Panc1 (cell line): ENCODE results near the gene RGS18.

Experiments used
- POLR2AphosphoS5 ChIP-seq: IDR thresholded peaks from 2 replicates; pipeline ENCODE4 v1.6.1; 2012; ENCODE audit warnings: mild to moderate bottlenecking, low read depth, low read length, moderate library complexity
- SIN3A ChIP-seq: IDR thresholded peaks from 2 replicates; pipeline ENCODE4 v1.6.1; 2012; ENCODE audit warnings: low read depth, mild to moderate bottlenecking, low read length, moderate library complexity, borderline replicate concordance; ENCODE audit not compliant: insufficient read depth
- TF ChIP-seq, protein P1 (sequence below): fragments of 450-650 bp; IDR thresholded peaks from 2 replicates; pipeline ENCODE4 v1.5.1; 2017; ENCODE audit warnings: mild to moderate bottlenecking
- TF ChIP-seq, protein P2 (sequence below), 2 experiments: IDR thresholded peaks; 2 replicates each; pipeline ENCODE4 v1.6.1; 2011 to 2012; ENCODE audit warnings: low read depth in 2 of 2, control low read depth in 1 of 2, low read length in 1 of 2, mild to moderate bottlenecking in 1 of 2, moderate library complexity in 1 of 2; ENCODE audit not compliant: insufficient read depth in 1 of 2

DNA sequence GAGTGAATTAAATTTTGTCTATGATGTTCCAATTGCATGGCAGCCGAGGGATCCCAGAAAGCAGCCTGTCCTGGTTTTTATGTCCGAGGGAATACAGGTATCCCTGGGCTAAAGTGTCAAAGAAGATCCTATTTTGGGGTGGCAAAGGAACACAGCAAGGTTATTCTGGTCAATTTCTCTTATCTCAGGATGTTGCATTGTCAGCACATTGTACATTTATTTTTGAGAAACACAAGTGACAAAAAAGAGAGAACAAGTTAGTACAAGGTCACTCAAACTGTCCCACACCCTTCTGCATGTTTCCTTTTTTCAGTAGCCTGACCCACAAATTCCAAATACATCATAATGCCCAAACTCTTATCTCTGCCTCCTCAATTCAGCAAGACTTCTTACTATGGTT is 17.7 kb downstream of the RGS18 start:
- TF ChIP-seq, protein P1, sequence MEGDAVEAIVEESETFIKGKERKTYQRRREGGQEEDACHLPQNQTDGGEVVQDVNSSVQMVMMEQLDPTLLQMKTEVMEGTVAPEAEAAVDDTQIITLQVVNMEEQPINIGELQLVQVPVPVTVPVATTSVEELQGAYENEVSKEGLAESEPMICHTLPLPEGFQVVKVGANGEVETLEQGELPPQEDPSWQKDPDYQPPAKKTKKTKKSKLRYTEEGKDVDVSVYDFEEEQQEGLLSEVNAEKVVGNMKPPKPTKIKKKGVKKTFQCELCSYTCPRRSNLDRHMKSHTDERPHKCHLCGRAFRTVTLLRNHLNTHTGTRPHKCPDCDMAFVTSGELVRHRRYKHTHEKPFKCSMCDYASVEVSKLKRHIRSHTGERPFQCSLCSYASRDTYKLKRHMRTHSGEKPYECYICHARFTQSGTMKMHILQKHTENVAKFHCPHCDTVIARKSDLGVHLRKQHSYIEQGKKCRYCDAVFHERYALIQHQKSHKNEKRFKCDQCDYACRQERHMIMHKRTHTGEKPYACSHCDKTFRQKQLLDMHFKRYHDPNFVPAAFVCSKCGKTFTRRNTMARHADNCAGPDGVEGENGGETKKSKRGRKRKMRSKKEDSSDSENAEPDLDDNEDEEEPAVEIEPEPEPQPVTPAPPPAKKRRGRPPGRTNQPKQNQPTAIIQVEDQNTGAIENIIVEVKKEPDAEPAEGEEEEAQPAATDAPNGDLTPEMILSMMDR = no peak
- TF ChIP-seq POLR2AphosphoS5 = no peak
- no peak for TF ChIP-seq SIN3A
- TF ChIP-seq, protein P2, sequence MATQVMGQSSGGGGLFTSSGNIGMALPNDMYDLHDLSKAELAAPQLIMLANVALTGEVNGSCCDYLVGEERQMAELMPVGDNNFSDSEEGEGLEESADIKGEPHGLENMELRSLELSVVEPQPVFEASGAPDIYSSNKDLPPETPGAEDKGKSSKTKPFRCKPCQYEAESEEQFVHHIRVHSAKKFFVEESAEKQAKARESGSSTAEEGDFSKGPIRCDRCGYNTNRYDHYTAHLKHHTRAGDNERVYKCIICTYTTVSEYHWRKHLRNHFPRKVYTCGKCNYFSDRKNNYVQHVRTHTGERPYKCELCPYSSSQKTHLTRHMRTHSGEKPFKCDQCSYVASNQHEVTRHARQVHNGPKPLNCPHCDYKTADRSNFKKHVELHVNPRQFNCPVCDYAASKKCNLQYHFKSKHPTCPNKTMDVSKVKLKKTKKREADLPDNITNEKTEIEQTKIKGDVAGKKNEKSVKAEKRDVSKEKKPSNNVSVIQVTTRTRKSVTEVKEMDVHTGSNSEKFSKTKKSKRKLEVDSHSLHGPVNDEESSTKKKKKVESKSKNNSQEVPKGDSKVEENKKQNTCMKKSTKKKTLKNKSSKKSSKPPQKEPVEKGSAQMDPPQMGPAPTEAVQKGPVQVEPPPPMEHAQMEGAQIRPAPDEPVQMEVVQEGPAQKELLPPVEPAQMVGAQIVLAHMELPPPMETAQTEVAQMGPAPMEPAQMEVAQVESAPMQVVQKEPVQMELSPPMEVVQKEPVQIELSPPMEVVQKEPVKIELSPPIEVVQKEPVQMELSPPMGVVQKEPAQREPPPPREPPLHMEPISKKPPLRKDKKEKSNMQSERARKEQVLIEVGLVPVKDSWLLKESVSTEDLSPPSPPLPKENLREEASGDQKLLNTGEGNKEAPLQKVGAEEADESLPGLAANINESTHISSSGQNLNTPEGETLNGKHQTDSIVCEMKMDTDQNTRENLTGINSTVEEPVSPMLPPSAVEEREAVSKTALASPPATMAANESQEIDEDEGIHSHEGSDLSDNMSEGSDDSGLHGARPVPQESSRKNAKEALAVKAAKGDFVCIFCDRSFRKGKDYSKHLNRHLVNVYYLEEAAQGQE (IDR thresholded peaks at IDR 0.05; ENCODE audit: insufficient read depth in 1 of 2, low read depth in 2 of 2, low read length in 1 of 2) = no peak
